Posterior vena cava (tissue), 2 donors: Measurements from ENCODE around the gene OTX2. TPM values are rescaled to one million over a fixed set of nuclear protein-coding genes. Genes with fewer than 3 reads are reported as not detected.

Experiments
- DNase-seq: peaks from one replicate; pipeline ENCODE4 v3.0.0-alpha.2; 2020; ENCODE audit warnings: low spot score
- intact Hi-C, 2 donors: fragments of 100-400 bp; cut with DNase I; formaldehyde crosslinking; loops; one replicate each; pipeline versions ENCODE4 v1.14.1 to v1.14.2; 2022 to 2023
- long read RNA-seq, 2 donors: library from polyadenylated mRNA; unstranded; transcript quantifications; one replicate each; pipeline ENCODE4 v2.0.0, GENCODE V29; 2020 to 2021
- total RNA-seq, 2 donors: library from RNA; stranded (reverse); fragmentation: NEBNext Ultra II Directional; extraction: Animal tissue kit (Norgen Biotek cat#: 25700); gene quantifications; one replicate each; pipeline ENCODE4 v1.2.1, GENCODE V29; 2021
- donor health status: DM: yes; HTN: yes; CAD: no.
- donor health status: DM: yes; HTN: yes; CAD: no.

The OTX2 gene
- total RNA-seq: not detected
- long read RNA-seq, donor 1: 0 reads
- long read RNA-seq, donor 2: 0 reads

GRCh38 chr14:56810147-56810719 is at the start of gene OTX2:
Gene OTX2 (minus strand): TSS chr14:56810479. CDS start chr14:56805456, 5,023 bp downstream.
- no peak for DNase-seq
- intact Hi-C loops: loop anchor here in 1 of 2 donors (5.0 to 10.0 kb wide), 2 partner anchors 238 to 375 kb away; no protein-coding TSS in a partner anchor

GRCh38 chr14:56858422-56858821 is 48.1 kb upstream of the OTX2 start:
- intact Hi-C loops: no loop called here

GRCh38 chr14:56857216-56857615 is 46.9 kb upstream of the OTX2 start:
- intact Hi-C loops: no loop called here
- no peak for DNase-seq

More at GRCh38 chr14:56858422-56858821, 48.1 kb upstream of the OTX2 start:
- DNase-seq: no peak

GRCh38 chr14:56855891-56856461 is 45.7 kb upstream of the OTX2 start:
- no peak for DNase-seq
- intact Hi-C loops: no loop called here

GRCh38 chr14:56854325-56854724 is 44.0 kb upstream of the OTX2 start:
- no peak for DNase-seq
- intact Hi-C loops: no loop called here

- intact Hi-C loops: loop anchor here in 1 of 2 donors (1.0 kb wide), 1 partner anchor 12 kb away; no protein-coding TSS in a partner anchor
- DNase-seq: no peak
These were observed 37.0 kb upstream of the OTX2 start for GRCh38 chr14:56846970-56847930.

- intact Hi-C loops: no loop called here
- no peak for DNase-seq
These were observed 34.2 kb upstream of the OTX2 start for GRCh38 chr14:56844406-56845002.

GRCh38 chr14:56841611-56842010 is 31.3 kb upstream of the OTX2 start:
- DNase-seq: no peak
- intact Hi-C loops: no loop called here

- no peak for DNase-seq
- intact Hi-C loops: no loop called here
These were observed 29.9 kb upstream of the OTX2 start for GRCh38 chr14:56840221-56840620.

- intact Hi-C loops: no loop called here
- no peak for DNase-seq
These were observed 18.9 kb upstream of the OTX2 start for GRCh38 chr14:56829151-56829550.

- intact Hi-C loops: no loop called here
- no peak for DNase-seq
These were observed 15.9 kb upstream of the OTX2 start for GRCh38 chr14:56826214-56826613.

GRCh38 chr14:56821805-56822610 is 11.7 kb upstream of the OTX2 start:
- DNase-seq: no peak
- intact Hi-C loops: no loop called here

- no peak for DNase-seq
- intact Hi-C loops: no loop called here
These were observed 10.9 kb upstream of the OTX2 start for GRCh38 chr14:56821177-56821576.

- intact Hi-C loops: loop anchor here in 1 of 2 donors (10.0 kb wide), 1 partner anchor 367 kb away; no protein-coding TSS in a partner anchor
- no peak for DNase-seq
These were observed 7.2 kb upstream of the OTX2 start for GRCh38 chr14:56817396-56817921.

- intact Hi-C loops: loop anchor here in 1 of 2 donors (10.0 kb wide), 1 partner anchor 368 kb away; no protein-coding TSS in a partner anchor
These were observed 6.5 kb upstream of the OTX2 start for GRCh38 chr14:56816574-56817391.

GRCh38 chr14:56815745-56816144 is 5.5 kb upstream of the OTX2 start:
- intact Hi-C loops: loop anchor here in 1 of 2 donors (10.0 kb wide), 1 partner anchor 369 kb away; no protein-coding TSS in a partner anchor
- no peak for DNase-seq

More at GRCh38 chr14:56816574-56817391, 6.5 kb upstream of the OTX2 start:
- no peak for DNase-seq

- intact Hi-C loops: loop anchor here in 1 of 2 donors (5.0 to 10.0 kb wide), 2 partner anchors 243 to 370 kb away; no protein-coding TSS in a partner anchor
- no peak for DNase-seq
These were observed 4.9 kb upstream of the OTX2 start for GRCh38 chr14:56814969-56815700.
